Activated CD4-positive, alpha-beta memory T cell treated with anti-CD3 and anti-CD28 coated beads for 36 hours (primary cell): Measurements from ENCODE around the gene PAX5. TPM values are rescaled to one million over a fixed set of nuclear protein-coding genes. Genes with fewer than 3 reads are reported as not detected.

Experiments used
- CTCF ChIA-PET: fragments of 350-600 bp; sonication (Branson Sonifier 250); formaldehyde crosslinking; loops from one replicate; lab custom pipeline; 2021; ENCODE audit warnings: antibody characterized with exemption, inconsistent platforms; lab: Charles Lee
- POLR2A ChIA-PET: fragments of 350-600 bp; sonication (Branson Sonifier 250); formaldehyde crosslinking; loops from one replicate; lab custom pipeline; 2021; ENCODE audit warnings: antibody characterized with exemption; lab: Charles Lee
- DNase-seq: peaks from one replicate; pipeline ENCODE4 v3.0.0-alpha.2; 2020
- H3K27ac Mint-ChIP-seq: one replicate; pipeline ENCODE4 v1.8.0; 2021; ENCODE audit warnings: mixed read lengths
- H3K27me3 Mint-ChIP-seq: one replicate; pipeline ENCODE4 v1.8.0; 2021; ENCODE audit warnings: mixed read lengths
- H3K36me3 Mint-ChIP-seq: one replicate; pipeline ENCODE4 v1.8.0; 2021; ENCODE audit warnings: mixed read lengths
- H3K4me1 Mint-ChIP-seq: one replicate; pipeline ENCODE4 v1.8.0; 2021; ENCODE audit warnings: low read depth, mixed read lengths
- H3K4me3 Mint-ChIP-seq: one replicate; pipeline ENCODE4 v1.8.0; 2021; ENCODE audit warnings: mild to moderate bottlenecking, mixed read lengths
- H3K9me3 Mint-ChIP-seq: one replicate; pipeline ENCODE4 v1.8.0; 2021; ENCODE audit warnings: mixed read lengths
- intact Hi-C: fragments of 100-400 bp; cut with micrococcal nuclease; formaldehyde crosslinking; loops from one replicate; pipeline ENCODE4 v1.15.1; 2023
- total RNA-seq, 2 experiments: library from RNA; stranded (reverse); gene quantifications; one replicate each; pipeline ENCODE4 v1.2.3, GENCODE V29; 2021

PAX5 gene
- total RNA-seq, 2 experiments from 2014 or later = 0.12 to 0.15 TPM

DNA sequence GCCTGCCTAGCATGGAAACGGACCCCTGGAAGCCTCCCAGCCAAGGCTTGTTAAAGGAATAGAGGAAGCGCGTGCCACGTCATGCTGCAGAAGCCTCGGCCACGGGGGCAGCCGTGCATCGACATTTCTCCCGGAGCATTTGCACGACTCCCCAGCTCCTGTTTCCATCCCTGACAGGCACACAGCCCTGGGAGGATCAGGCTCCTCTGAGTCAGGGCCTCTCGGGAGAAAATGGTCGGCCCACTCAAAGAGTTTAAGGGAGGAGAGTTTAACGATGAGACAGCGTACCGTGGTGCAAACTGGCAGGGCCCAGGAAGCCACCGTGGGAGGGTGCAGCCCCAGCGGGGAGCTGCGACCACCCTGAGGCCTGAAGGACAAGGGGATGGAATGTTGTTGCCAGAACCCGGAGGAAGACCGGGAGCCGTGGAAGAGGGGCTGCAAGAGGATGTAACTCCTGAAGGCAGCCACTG, 213.6 kb downstream of the PAX5 start:
- Mint-ChIP-seq H3K4me1 (no peaks in the 10 kb centered on the region), H3K36me3 (no peaks in the 10 kb centered on the region), H3K4me3 (no peak overlapping the region), H3K27me3 (peaks cover 20% of the 10 kb centered on the region), H3K27ac (no peak overlapping the region), H3K9me3 (no peaks in the 10 kb centered on the region)
- CTCF ChIA-PET = no interaction called here
- no peak for DNase-seq
- POLR2A ChIA-PET = no interaction called here
- intact Hi-C loops = no loop called here

DNA sequence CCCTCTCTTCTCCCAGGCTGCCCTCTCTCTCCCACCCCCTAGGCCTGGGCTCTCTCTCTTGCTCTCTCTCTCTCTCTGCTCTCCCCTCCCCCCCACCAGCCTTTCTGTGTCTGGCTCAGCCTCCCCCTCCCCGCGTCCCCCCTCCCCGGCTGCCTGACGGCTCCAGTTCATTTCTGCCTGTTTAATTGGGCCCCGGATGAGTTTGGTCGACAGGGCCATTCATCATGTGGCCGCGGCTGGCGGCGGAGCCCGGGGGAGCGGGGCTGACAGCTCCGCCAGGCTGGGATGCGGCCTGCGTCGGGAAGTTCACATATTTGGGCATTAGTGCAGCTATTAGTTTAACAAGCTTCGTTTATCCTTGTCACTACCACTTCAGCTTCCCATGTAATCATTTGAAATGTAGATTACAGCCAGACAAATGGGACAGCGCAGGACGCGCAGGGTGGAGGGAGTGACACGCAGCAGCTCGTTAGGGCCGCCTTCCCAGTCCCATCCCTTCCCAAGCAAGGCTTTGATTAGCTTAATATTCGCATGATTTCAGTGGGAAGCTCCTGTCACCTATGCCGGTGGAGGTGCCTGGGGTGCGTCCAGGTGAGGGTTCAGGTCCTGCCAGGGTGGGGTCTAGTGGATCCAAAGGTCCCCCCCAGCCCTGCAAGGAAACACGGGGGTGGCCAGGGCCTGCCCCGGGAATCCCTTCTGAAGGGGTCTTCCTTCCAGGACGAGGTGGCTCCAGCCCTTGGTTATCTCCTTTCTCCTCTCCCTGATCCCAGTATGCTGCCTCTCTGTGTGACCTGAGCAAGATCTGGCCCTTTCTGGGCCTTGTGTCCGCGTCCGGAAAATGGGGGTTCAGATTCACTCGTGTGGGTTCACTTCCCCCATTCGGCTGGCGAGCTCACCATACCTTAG, 214.8 kb downstream of the PAX5 start:
- CTCF ChIA-PET = no interaction called here
- H3K36me3 Mint-ChIP-seq = no peaks in the 10 kb centered on the region
- DNase-seq = no peak
- H3K4me1 Mint-ChIP-seq = no peaks in the 10 kb centered on the region
- no peak overlapping the region for H3K27ac Mint-ChIP-seq
- H3K4me3 Mint-ChIP-seq = no peak overlapping the region
- H3K27me3 Mint-ChIP-seq = peaks cover 19% of the 10 kb centered on the region
- intact Hi-C loops = no loop called here
- H3K9me3 Mint-ChIP-seq = no peaks in the 10 kb centered on the region
- POLR2A ChIA-PET = no interaction called here

DNA sequence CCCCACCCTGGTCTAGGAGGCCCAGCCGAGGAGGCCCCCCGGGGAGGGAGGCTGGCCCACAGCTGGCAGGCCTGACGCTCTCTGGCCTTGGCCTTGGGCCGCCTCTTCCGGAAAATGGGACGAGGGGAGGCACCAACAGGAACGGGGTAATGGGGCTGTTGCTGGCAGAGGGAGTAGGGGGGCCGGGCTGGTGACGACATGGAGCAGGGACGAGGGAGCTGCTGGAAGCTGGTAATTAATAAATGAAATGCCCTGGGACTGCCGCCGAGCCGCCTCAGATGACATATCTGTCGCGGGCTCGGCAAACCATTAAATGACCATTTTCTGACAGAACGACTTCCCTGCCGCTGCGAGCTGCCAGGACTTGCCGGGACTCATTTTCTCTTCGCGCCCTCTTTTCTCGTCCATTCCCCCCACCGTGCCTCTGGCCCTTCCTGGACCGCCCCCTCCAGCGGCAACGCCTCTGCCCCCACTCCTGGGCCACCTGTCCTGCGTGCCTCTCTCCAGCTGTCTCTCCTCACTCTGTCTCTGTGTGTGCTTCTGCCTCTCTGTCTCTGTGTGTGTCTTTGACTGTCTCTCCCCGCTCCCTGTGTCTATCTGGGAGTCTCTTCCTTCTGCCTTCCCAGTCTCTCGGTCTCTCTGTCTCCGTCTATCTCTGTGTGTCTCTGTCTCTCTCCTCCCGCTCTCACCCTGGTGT, 215.7 kb downstream of the PAX5 start:
- no peaks in the 10 kb centered on the region for H3K9me3 Mint-ChIP-seq
- POLR2A ChIA-PET = no interaction called here
- H3K36me3 Mint-ChIP-seq = no peaks in the 10 kb centered on the region
- no peak overlapping the region for H3K27ac Mint-ChIP-seq
- no peaks in the 10 kb centered on the region for H3K4me1 Mint-ChIP-seq
- intact Hi-C loops = no loop called here
- no peak for DNase-seq
- no peak overlapping the region for H3K4me3 Mint-ChIP-seq
- CTCF ChIA-PET = no interaction called here
- peaks cover 19% of the 10 kb centered on the region for H3K27me3 Mint-ChIP-seq

DNA sequence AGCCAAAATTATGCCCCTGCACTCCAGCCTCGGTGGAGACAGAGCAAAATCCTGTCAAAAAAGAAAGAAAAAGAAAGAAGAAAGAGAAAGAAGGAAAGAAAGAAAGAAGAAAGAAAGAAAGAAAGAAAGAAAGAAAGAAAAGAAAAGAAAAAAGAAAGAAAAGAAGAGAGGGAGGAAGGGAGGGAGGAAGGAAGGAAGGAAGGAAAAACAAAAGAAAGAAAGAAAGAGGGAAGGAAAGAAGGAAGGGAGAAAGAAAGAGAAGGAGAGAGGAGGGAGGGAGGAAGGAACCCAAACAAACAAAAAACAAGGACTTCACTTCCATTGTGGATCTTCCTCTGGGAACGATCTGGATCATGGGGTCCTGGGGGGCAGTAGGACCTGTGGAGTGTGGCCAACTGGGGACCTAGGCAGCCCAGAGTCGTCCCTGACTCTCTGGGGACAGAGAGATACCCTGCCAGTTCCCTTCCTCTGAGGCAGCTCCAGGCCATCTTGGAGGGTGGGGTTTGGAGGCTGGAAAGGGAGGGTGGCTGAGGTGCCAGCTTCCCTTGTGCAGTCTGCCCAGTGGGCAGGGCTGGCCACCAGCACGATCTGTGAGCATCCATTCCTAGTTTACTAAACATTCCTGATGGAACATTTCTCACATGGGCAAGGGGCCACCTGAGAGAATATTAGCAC, 216.8 kb downstream of the PAX5 start:
- intact Hi-C loops = no loop called here
- H3K27ac Mint-ChIP-seq = no peak overlapping the region
- ChIA-PET CTCF (no interaction called here), POLR2A (no interaction called here)
- no peaks in the 10 kb centered on the region for H3K36me3 Mint-ChIP-seq
- no peaks in the 10 kb centered on the region for H3K9me3 Mint-ChIP-seq
- no peaks in the 10 kb centered on the region for H3K4me1 Mint-ChIP-seq
- H3K4me3 Mint-ChIP-seq = no peak overlapping the region
- H3K27me3 Mint-ChIP-seq = peaks cover 17% of the 10 kb centered on the region
- DNase-seq = no peak

DNA sequence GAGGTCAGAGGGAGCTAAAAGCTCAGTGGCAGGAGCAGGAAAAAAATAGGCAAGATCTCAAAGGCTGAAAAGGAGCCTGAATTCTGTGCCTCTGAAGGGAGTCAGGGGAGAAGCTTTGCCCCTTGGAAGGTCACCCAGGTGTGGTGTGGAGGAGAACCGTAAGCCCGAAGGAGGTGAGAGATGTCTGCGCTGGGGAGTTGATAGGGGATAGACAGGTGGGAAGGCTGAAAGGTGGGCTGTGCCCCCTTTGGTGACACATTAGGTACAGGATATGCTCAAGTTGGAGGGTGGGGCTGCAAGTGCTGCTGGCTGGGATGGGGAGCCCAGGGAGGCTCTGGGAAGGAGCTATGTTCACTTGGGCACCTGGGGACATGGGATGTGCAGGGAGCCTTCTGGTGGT, 217.7 kb downstream of the PAX5 start:
- no peak for DNase-seq
- Mint-ChIP-seq H3K9me3 (no peaks in the 10 kb centered on the region), H3K27me3 (peaks cover 17% of the 10 kb centered on the region), H3K4me1 (no peaks in the 10 kb centered on the region), H3K27ac (no peak overlapping the region), H3K4me3 (no peak overlapping the region), H3K36me3 (no peaks in the 10 kb centered on the region)
- ChIA-PET CTCF (no interaction called here), POLR2A (no interaction called here)
- intact Hi-C loops = no loop called here

DNA sequence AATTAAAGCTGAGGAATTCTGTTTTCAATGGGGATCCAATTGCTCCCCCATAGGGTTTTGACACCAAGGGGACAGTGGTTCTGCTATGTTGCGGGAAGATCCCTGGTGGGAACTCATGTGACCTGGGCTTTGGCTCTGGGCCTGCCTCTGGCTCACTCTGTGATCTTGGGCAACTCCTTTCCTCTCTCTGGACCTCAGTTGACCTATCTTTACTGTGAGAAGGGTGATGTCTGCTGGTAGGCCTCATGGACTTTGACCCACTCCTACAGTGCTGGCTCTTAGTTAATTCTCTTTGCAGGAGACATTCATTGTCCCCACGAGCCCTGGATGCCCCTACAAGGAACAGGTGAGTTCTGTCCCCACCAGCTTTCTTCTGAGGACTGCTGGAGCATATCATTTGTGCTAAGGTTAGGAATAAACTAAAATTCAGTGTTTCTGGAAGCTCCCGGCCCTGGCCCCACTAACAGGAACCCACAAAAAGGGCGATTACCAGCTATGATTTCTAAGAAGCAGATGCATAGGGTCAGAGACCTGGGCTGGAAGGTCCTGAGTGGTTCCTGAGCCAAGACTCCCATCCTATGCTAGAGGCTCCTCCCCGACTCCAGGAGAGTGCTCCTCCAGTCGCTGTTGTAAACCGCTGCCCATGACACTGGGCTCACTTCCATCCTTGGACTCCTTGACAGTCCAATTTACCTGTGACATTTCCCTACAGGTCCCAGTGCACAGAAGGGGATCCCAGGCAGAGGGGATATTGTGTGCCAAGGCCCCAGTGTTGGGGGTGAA, 218.3 kb downstream of the PAX5 start:
- Mint-ChIP-seq H3K27ac (no peak overlapping the region), H3K36me3 (no peaks in the 10 kb centered on the region), H3K4me3 (no peak overlapping the region), H3K27me3 (peaks cover 17% of the 10 kb centered on the region), H3K9me3 (no peaks in the 10 kb centered on the region), H3K4me1 (no peaks in the 10 kb centered on the region)
- CTCF ChIA-PET = no interaction called here
- intact Hi-C loops = no loop called here
- POLR2A ChIA-PET = interaction anchor here (1.0 kb wide), 1 partner anchor 16 kb away, joined by 3 read pairs; no protein-coding TSS in a partner anchor
- no peak for DNase-seq

DNA sequence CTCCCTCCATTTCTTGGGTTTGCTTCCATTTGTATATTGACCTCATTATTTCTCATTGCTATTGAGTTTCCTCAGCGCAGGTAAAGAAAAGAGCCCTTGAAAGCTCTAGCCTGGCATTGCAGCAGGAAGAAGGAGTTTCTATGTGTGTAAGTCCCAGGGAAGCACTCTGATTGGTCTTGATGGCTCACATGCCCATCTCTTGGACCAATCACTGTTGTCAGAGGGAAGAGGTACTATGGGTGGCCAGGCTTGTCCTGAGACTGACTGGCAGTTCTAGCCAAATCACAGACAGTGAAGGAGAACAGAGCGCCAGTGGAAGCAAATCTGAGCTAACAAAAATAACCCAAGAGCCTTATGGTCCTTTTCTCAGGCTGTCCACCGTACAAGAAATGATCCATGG, 219.0 kb downstream of the PAX5 start:
- intact Hi-C loops = no loop called here
- no peak overlapping the region for H3K4me3 Mint-ChIP-seq
- H3K36me3 Mint-ChIP-seq = no peaks in the 10 kb centered on the region
- ChIA-PET POLR2A (interaction anchor here (1.0 kb wide), 1 partner anchor 15 kb away, joined by 3 read pairs; no protein-coding TSS in a partner anchor), CTCF (no interaction called here)
- DNase-seq = no peak
- no peaks in the 10 kb centered on the region for H3K9me3 Mint-ChIP-seq
- H3K27me3 Mint-ChIP-seq = peaks cover 12% of the 10 kb centered on the region
- no peaks in the 10 kb centered on the region for H3K4me1 Mint-ChIP-seq
- H3K27ac Mint-ChIP-seq = no peak overlapping the region

DNA sequence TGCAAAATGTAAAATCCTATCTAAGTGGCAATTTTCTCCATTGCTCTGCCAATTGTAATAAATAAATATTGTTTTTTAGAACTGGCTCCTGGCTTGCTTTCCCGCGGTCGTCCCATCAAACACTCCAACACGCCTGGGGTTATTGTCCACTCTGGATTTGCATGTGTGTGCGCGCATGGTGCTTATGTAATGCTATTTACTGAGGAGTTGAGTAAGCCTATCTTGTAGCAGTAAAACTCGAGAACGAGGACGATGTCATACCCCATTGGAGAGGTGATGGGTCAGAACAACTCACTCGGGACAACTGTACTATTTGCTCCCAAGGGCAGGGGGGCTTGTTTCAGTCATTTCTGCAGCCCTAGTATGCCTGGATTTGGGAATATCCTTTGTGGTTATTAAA, 220.9 kb downstream of the PAX5 start:
- H3K27ac Mint-ChIP-seq = no peak overlapping the region
- POLR2A ChIA-PET = no interaction called here
- H3K4me1 Mint-ChIP-seq = no peaks in the 10 kb centered on the region
- no peaks in the 10 kb centered on the region for H3K9me3 Mint-ChIP-seq
- intact Hi-C loops = no loop called here
- H3K36me3 Mint-ChIP-seq = no peaks in the 10 kb centered on the region
- H3K27me3 Mint-ChIP-seq = peaks cover 2% of the 10 kb centered on the region
- no peak overlapping the region for H3K4me3 Mint-ChIP-seq
- no peak for DNase-seq
- CTCF ChIA-PET = no interaction called here

DNA sequence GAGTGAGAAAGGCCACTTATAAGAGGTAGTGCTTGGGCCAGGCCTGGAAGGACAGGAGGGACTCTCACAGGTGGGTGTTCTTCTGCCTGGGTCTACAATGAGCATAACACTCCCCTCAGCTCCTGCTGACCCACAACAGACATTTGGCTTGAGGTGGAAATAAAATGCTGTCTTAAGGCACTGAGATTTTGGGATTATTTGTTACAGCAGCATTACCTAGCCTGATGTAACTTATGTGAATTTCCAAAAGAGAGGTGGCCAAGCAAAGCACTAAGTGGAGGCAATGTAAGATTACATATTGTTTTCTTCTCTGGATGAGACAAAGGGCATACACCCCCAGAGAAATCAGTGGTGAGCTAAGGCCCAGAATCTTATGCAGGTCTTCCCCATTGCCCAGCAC, 221.5 kb downstream of the PAX5 start:
- peaks cover 2% of the 10 kb centered on the region for H3K27me3 Mint-ChIP-seq
- DNase-seq = no peak
- H3K4me3 Mint-ChIP-seq = no peak overlapping the region
- H3K36me3 Mint-ChIP-seq = no peaks in the 10 kb centered on the region
- CTCF ChIA-PET = no interaction called here
- POLR2A ChIA-PET = no interaction called here
- no peaks in the 10 kb centered on the region for H3K9me3 Mint-ChIP-seq
- no peak overlapping the region for H3K27ac Mint-ChIP-seq
- H3K4me1 Mint-ChIP-seq = no peaks in the 10 kb centered on the region
- intact Hi-C loops = no loop called here

DNA sequence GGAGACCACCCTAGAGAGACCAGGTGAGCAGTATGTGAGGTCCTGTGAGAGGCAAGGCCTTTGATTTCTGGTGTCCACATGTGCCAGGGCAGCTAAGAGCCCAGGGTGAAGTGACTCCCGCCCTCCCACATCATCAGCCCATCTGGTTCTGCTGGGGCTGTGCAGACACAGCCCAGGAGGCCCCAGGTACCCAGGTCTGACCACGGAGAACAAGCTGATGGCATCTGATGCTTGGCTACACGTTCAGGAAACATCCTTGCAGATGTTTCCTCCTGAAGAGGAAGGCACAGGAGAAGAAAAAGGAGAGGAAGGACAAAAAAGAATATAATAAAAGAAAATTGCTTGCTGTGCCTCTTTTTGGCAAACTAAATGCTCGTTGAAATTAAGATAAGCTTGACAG, 225.8 kb downstream of the PAX5 start:
- CTCF ChIA-PET = interaction anchor here (1.0 kb wide), 1 partner anchor 16 kb away, joined by 3 read pairs; no protein-coding TSS in a partner anchor
- H3K9me3 Mint-ChIP-seq = no peaks in the 10 kb centered on the region
- no peaks in the 10 kb centered on the region for H3K36me3 Mint-ChIP-seq

DNA sequence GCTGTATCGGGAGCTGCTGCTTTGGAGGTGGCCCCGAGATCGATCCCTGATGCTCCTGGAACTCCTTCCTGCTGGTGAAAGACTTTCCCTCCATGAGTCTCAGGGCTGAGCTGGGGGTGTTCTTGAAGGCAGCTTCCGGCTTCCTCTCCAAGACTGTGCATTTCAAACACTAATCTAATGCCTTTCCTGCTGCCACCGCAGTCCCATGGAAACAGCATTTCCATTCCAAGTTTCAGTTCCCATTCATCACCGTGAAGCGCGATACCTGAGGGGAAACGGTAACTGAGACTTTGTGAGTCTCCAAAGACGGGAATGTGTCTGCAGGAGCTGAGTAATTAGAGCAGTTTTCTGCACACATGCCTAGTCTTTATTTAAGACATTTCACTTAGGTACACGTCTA, 230.1 kb downstream of the PAX5 start:
- CTCF ChIA-PET = interaction anchor here (1.2 to 1.6 kb wide), 2 partner anchors 8 to 75 kb away, joined by 3 to 6 read pairs; no protein-coding TSS in a partner anchor
- H3K4me3 Mint-ChIP-seq = no peak overlapping the region
- H3K27ac Mint-ChIP-seq = no peak overlapping the region
- peaks cover 12% of the 10 kb centered on the region for H3K27me3 Mint-ChIP-seq
- DNase-seq = no peak
- intact Hi-C loops = no loop called here
- POLR2A ChIA-PET = no interaction called here
- H3K36me3 Mint-ChIP-seq = no peaks in the 10 kb centered on the region
- H3K9me3 Mint-ChIP-seq = no peaks in the 10 kb centered on the region
- H3K4me1 Mint-ChIP-seq = no peaks in the 10 kb centered on the region

More for the DNA sequence above, 225.8 kb downstream of the PAX5 start:
- no peaks in the 10 kb centered on the region for H3K27me3 Mint-ChIP-seq
- no peaks in the 10 kb centered on the region for H3K4me1 Mint-ChIP-seq
- DNase-seq = no peak
- intact Hi-C loops = no loop called here
- H3K27ac Mint-ChIP-seq = no peak overlapping the region
- H3K4me3 Mint-ChIP-seq = no peak overlapping the region
- POLR2A ChIA-PET = no interaction called here
